ENCODE data around the gene EDN3. TPM values are rescaled to one million over a fixed set of nuclear protein-coding genes. Genes with fewer than 3 reads are reported as not detected.

EDN3 gene
- total and polyA plus RNA-seq, 2 donors (not counting 3 experiments of a cell fraction or from before 2014, with no cell fraction given): not detected

DNA sequence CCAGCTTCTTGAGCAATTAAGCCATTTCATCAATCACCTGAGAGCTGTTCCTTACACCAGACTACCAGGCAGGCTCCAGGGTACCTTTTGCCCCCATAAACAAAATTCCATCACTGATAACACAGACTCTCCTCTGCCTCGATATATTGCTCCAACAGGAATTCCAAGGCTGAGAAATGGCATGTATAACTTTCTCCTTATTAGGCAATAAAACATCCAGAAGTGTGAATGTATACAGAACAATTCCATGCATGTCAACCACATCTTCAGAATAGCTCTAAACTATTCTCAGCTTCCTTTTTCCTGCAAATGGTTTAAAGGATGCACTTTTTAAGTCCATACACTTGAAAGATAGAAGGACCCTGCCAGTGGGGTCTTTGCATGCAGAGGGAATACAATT lies 73.8 kb downstream of the EDN3 start:
- intact Hi-C loops (cut with micrococcal nuclease) (no loop called here), dilution Hi-C loops (cut with MboI; ENCODE audit: extremely low pct_ligation_motif_present, low sequenced_read_pairs) (no loop called here)
- no peak for DNase-seq (ENCODE audit: low read depth, low spot score)
- no peak overlapping the region for H3K4me3 ChIP-seq (replicated peaks in 1 of 3; ENCODE audit: insufficient read depth in 1 of 3, low read depth in 1 of 3, low read length in 3 of 3)
- TF ChIP-seq EZH2 (IDR thresholded peaks at IDR 0.05; ENCODE audit: borderline replicate concordance, low read depth, low read length, severe bottlenecking) (no peak), MYC (IDR thresholded peaks at IDR 0.05; ENCODE audit: low read depth, low read length) (no peak), POLR2AphosphoS5 (IDR thresholded peaks at IDR 0.05; ENCODE audit: insufficient read depth, low read depth, low read length) (no peak), POLR2A (IDR thresholded peaks at IDR 0.05; ENCODE audit: low read depth, low read length) (no peak), JUN (IDR thresholded peaks at IDR 0.05; ENCODE audit: borderline replicate concordance, insufficient read depth, insufficient read length, low read depth) (no peak), FOS (IDR thresholded peaks at IDR 0.05; ENCODE audit: borderline replicate concordance, insufficient read depth, low read length) (no peak), GATA2 (IDR thresholded peaks at IDR 0.05; ENCODE audit: insufficient read depth, insufficient read length, low read depth, low read length) (no peak)
- TF ChIP-seq, protein P1, sequence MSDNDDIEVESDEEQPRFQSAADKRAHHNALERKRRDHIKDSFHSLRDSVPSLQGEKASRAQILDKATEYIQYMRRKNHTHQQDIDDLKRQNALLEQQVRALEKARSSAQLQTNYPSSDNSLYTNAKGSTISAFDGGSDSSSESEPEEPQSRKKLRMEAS (IDR thresholded peaks at IDR 0.05; ENCODE audit: insufficient read depth, insufficient read length): no peak
- TF ChIP-seq, protein P2, sequence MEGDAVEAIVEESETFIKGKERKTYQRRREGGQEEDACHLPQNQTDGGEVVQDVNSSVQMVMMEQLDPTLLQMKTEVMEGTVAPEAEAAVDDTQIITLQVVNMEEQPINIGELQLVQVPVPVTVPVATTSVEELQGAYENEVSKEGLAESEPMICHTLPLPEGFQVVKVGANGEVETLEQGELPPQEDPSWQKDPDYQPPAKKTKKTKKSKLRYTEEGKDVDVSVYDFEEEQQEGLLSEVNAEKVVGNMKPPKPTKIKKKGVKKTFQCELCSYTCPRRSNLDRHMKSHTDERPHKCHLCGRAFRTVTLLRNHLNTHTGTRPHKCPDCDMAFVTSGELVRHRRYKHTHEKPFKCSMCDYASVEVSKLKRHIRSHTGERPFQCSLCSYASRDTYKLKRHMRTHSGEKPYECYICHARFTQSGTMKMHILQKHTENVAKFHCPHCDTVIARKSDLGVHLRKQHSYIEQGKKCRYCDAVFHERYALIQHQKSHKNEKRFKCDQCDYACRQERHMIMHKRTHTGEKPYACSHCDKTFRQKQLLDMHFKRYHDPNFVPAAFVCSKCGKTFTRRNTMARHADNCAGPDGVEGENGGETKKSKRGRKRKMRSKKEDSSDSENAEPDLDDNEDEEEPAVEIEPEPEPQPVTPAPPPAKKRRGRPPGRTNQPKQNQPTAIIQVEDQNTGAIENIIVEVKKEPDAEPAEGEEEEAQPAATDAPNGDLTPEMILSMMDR (IDR thresholded peaks at IDR 0.05; ENCODE audit: extremely low read depth in 1 of 2, insufficient read depth in 1 of 2, low read depth in 1 of 2, low read length in 2 of 2): no peak
- no peaks in the 10 kb centered on the region for H3K9me1 ChIP-seq (replicated peaks; ENCODE audit: control insufficient read depth, extremely low read depth, insufficient read depth, low read length)
- H4K20me1 ChIP-seq (replicated peaks; ENCODE audit: control insufficient read depth, extremely low read depth, insufficient read depth, low read length): no peaks in the 10 kb centered on the region
- no peak overlapping the region for H3K4me2 ChIP-seq (ENCODE audit: insufficient read depth, low read length)
- FAIRE-seq: no peak
- no peaks in the 10 kb centered on the region for H3K27me3 ChIP-seq (ENCODE audit: control insufficient read depth in 2 of 2, insufficient read depth in 2 of 2, low read length in 2 of 2)
- ChIA-PET CTCF (no interaction called here), POLR2A (no interaction called here)
- no peaks in the 10 kb centered on the region for H3K79me2 ChIP-seq (ENCODE audit: control insufficient read depth, insufficient read depth, low read length)
- no TSS peak for BruUV-seq (replicated peaks)
- H3K9ac ChIP-seq (replicated peaks; ENCODE audit: extremely low read depth, insufficient read depth, low read length): no peak overlapping the region
- H2AFZ ChIP-seq (ENCODE audit: low read depth, low read length): no peak overlapping the region
- no peak overlapping the region for H3K27ac ChIP-seq (ENCODE audit: insufficient read depth, low read depth, low read length)
- H3K4me1 ChIP-seq (ENCODE audit: control insufficient read depth, extremely low read depth, insufficient read depth, low read length): no peaks in the 10 kb centered on the region
- no peaks in the 10 kb centered on the region for H3K9me3 ChIP-seq (replicated peaks; ENCODE audit: control insufficient read depth, insufficient read depth, low read length)
- H3K36me3 ChIP-seq (ENCODE audit: control insufficient read depth in 2 of 2, extremely low read depth in 1 of 2, insufficient read depth in 2 of 2, low read length in 2 of 2): no peaks in the 10 kb centered on the region

Data from endothelial cell of umbilical vein (primary cell).